IMR-90 (cell line): ENCODE measurements around the gene ASTN2.

ENCODE experiments used
- CHD1 ChIP-seq: IDR thresholded peaks from 2 replicates; pipeline ENCODE4 v1.6.1; 2012; ENCODE audit warnings: low read depth, low read length, improper control_type of control experiment
- CTCF ChIP-seq: conservative IDR thresholded peaks from 2 replicates; pipeline ENCODE4 v1.5.1; 2012; ENCODE audit warnings: mild to moderate bottlenecking, low read depth, low read length, improper control_type of control experiment
- MAZ ChIP-seq: IDR thresholded peaks from 2 replicates; pipeline ENCODE4 v1.6.1; 2012; ENCODE audit warnings: low read depth, mild to moderate bottlenecking, low read length, improper control_type of control experiment, moderate library complexity, borderline replicate concordance
- POLR2A ChIP-seq: IDR thresholded peaks from 2 replicates; pipeline ENCODE4 v1.6.1; 2012; ENCODE audit warnings: mild to moderate bottlenecking, low read depth, low read length
- RCOR1 ChIP-seq: IDR thresholded peaks from 2 replicates; pipeline ENCODE4 v1.6.1; 2012; ENCODE audit warnings: mild to moderate bottlenecking, low read length, improper control_type of control experiment; ENCODE audit not compliant: insufficient replicate concordance

GRCh38 chr9:116628716-116629115 is 786.1 kb downstream of the ASTN2 start:
- TF ChIP-seq CHD1 (no peak), CTCF (no peak), POLR2A (no peak), RCOR1 (no peak), MAZ (no peak)
